K562 (cell line): Measurements from ENCODE around the gene RPLP2. TPM values are rescaled to one million over a fixed set of nuclear protein-coding genes. Genes with fewer than 3 reads are reported as not detected.
A peak's percentile ranks its signal among the peaks of the same experiment; 100 is the strongest.

Source experiments
- CEBPG ChIP-seq, 3 experiments: fragments of 200-800 bp in 1 of 3; sonication (Bioruptor generic) in 1 of 3; sonication (generic) in 1 of 3; formaldehyde crosslinking in 1 of 3; IDR thresholded peaks in 2 of 3; conservative IDR thresholded peaks in 1 of 3; 2 replicates each; pipeline versions ENCODE4 v1.6.1 to v1.8.0; 2016 to 2022; ENCODE audit warnings: missing compliant biosample characterization in 2 of 3, missing genetic modification characterization in 2 of 3, mild to moderate bottlenecking in 1 of 3, missing genetic modification reagents in 1 of 3
- CHD7 ChIP-seq: fragments of 200-600 bp; sonication (generic); IDR thresholded peaks from one replicate; pipeline ENCODE4 v1.6.1; 2012; ENCODE audit warnings: mild to moderate bottlenecking, low read depth, low read length, inconsistent platforms
- CREB5 ChIP-seq: fragments of 250-450 bp; sonication (Bioruptor Pico); IDR thresholded peaks from 2 replicates; pipeline ENCODE4 v1.5.0; 2020; ENCODE audit warnings: mild to moderate bottlenecking
- HNRNPL ChIP-seq: fragments of 200-400 bp; formaldehyde crosslinking; IDR thresholded peaks from 2 replicates; pipeline ENCODE4 v1.6.1; 2017; ENCODE audit warnings: low read depth, mild to moderate bottlenecking, low read length
- HOXB6 ChIP-seq: fragments of 250-450 bp; sonication (Bioruptor Pico); IDR thresholded peaks from 2 replicates; pipeline ENCODE4 v1.5.1; 2022; ENCODE audit warnings: mild to moderate bottlenecking, borderline replicate concordance
- KHSRP ChIP-seq: fragments of 450-650 bp; IDR thresholded peaks from 2 replicates; pipeline ENCODE4 v1.6.1; 2017
- L3MBTL2 ChIP-seq: fragments of 450-650 bp; IDR thresholded peaks from 2 replicates; pipeline ENCODE4 v1.6.1; 2016; ENCODE audit warnings: mild to moderate bottlenecking, moderate library complexity
- MTA3 ChIP-seq: fragments of 450-650 bp; formaldehyde crosslinking; IDR thresholded peaks from 2 replicates; pipeline ENCODE4 v1.6.1; 2017; ENCODE audit warnings: mild to moderate bottlenecking, borderline replicate concordance
- PHF21A ChIP-seq: fragments of 450-650 bp; IDR thresholded peaks from 2 replicates; pipeline ENCODE4 v1.6.1; 2017; ENCODE audit warnings: low read depth, borderline replicate concordance
- RBFOX2 ChIP-seq: fragments of 200-400 bp; formaldehyde crosslinking; IDR thresholded peaks from 2 replicates; pipeline ENCODE4 v1.6.1; 2017; ENCODE audit warnings: low read depth, mild to moderate bottlenecking, low read length, moderate library complexity
- RBM22 ChIP-seq: fragments of 200-400 bp; formaldehyde crosslinking; IDR thresholded peaks from 2 replicates; pipeline ENCODE4 v1.6.1; 2018; ENCODE audit warnings: low read length, low read depth; ENCODE audit not compliant: poor library complexity, severe bottlenecking
- RUNX1 ChIP-seq: sonication (generic); IDR thresholded peaks from 2 replicates; pipeline ENCODE4 v1.6.1; 2016; ENCODE audit warnings: antibody characterized with exemption, low read depth
- TRIM25 ChIP-seq: fragments of 450-650 bp; IDR thresholded peaks from 2 replicates; pipeline ENCODE4 v1.7.0; 2016; ENCODE audit warnings: borderline replicate concordance
- polyA plus RNA-seq, 8 experiments: library from polyadenylated mRNA; depleted of rRNA in 4 of 8; stranded (reverse) in 5 of 8; unstranded in 3 of 8; fragments of >200 nt; fragmentation: Nextera tagmentation in 2 of 8; fragmentation: Illumina TruSeq in 1 of 8; extraction: Ambion mirVana in 2 of 8; extraction: Trizol in 1 of 8; gene quantifications; 2 replicates each; pipeline versions ENCODE4 v1.2.1 to v1.2.3, GENCODE V29; 2011 to 2014; ENCODE audit warnings: inconsistent platforms in 1 of 8, missing spikeins in 1 of 8
- total RNA-seq, 7 experiments: library from RNA; depleted of rRNA in 6 of 7; stranded (reverse); fragments of >200 nt in 6 of 7; fragmentation: Illumina TruSeq in 2 of 7; extraction: Trizol in 2 of 7; gene quantifications; 2 replicates each; pipeline versions ENCODE4 v1.2.1 to v1.2.3, GENCODE V29; 2011 to 2021; ENCODE audit warnings: low replicate concordance in 1 of 7

RPLP2 gene
- total and polyA plus RNA-seq, 9 of the 15 experiments (the other 6 are each of a cell fraction or from before 2014, with no cell fraction given): 528 to 3,807 (median 1,633) TPM

GRCh38 chr11:832529-833113, 22.9 kb downstream of the RPLP2 start, which contains the start of gene CD151 (continued):
- TF ChIP-seq CHD7: no peak
- TF ChIP-seq RUNX1: no peak
- no peak for TF ChIP-seq PHF21A
- TF ChIP-seq KHSRP: no peak
- no peak for TF ChIP-seq CREB5 (CRISPR knock-in tag)
- no peak for TF ChIP-seq TRIM25
- TF ChIP-seq MTA3: peak; percentile 55; the same call in 1 of the 2 replicates
- TF ChIP-seq RBM22: no peak
- no peak for TF ChIP-seq HOXB6 (CRISPR knock-in tag)
- TF ChIP-seq CEBPG (CRISPR knock-in tag; IDR thresholded peaks at IDR 0.05): 0 out of 2 replicates have a peak, but pooled peaks have one; percentile 8
- no peak for TF ChIP-seq CEBPG (tag; conservative IDR thresholded peaks at IDR 0.05 in 1 of 2, IDR thresholded peaks at IDR 0.05 in 1 of 2)
- no peak for TF ChIP-seq L3MBTL2
- peak; percentile 10; the same call in 1 of the 2 replicates for TF ChIP-seq RBFOX2
- TF ChIP-seq HNRNPL: peak; percentile 56
